ENCODE data around the gene SPTSSB. TPM values are rescaled to one million over a fixed set of nuclear protein-coding genes. Genes with fewer than 3 reads are reported as not detected.

The SPTSSB gene
- total and polyA plus RNA-seq, 2 donors from 2014 or later = 0.52 to 7.8 TPM

DNA sequence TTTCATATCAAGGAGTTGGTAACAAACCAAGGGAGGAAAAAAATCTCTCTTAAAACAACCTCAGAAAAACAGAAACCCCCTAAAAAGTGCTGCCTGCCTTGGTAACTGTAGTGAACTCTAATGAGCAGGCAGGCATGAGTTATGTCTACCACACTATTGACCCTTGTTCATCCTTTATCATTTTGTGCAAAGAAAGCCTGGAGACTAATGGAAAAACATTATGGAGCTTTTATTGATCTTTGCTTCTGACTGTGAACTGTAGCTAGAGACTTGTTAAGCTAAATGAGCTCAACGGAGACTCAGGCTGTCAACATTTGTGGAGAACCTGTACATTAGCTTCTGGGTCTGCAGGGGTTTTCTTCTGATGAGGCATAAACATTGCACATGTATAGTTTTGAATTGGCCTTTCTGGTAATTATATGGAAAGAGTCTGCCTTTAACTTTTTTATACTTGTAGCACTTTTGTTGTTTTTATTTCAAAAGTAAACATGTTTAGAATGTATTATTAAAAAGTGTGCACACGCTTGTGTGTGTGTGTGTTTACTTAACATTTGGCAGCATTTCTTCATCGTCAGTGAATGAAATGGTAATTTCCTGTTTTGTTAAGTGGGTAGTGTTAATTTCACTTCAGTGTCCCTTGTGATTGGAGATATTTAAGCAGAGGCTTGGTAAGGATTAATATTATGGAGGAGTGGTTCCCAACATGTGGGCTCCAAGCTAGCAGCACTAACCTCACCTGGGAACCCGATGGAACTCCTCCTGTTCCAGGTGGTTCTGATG is 15.9 kb upstream of the SPTSSB start:
- no peak for TF ChIP-seq CTCF (IDR thresholded peaks at IDR 0.05; ENCODE audit: borderline replicate concordance, extremely low read depth, insufficient read depth)
- Histone ChIP-seq H3K4me1 (ENCODE audit: control insufficient read depth in 2 of 3, insufficient read depth in 2 of 3, low read depth in 1 of 3, low read length in 3 of 3) (no peaks in the 10 kb centered on the region), H3K4me3 (ENCODE audit: low read length in 3 of 3) (no peak overlapping the region), H3K27me3 (ENCODE audit: control insufficient read depth, insufficient read depth, low read length) (no peaks in the 10 kb centered on the region), H3K27ac (ENCODE audit: low read depth in 2 of 2, low read length in 2 of 2) (no peak overlapping the region), H3K9ac (ENCODE audit: low read length in 3 of 3) (no peak overlapping the region), H3K36me3 (ENCODE audit: control insufficient read depth in 2 of 3, insufficient read depth in 3 of 3, low read length in 3 of 3) (no peaks in the 10 kb centered on the region), H3K9me3 (ENCODE audit: control insufficient read depth in 2 of 3, insufficient read depth in 1 of 3, low read length in 3 of 3) (no peaks in the 10 kb centered on the region)
- no peak for FAIRE-seq
- no peak for DNase-seq
- intact Hi-C loops (cut with DNase I) = no loop called here

GRCh38 chr3:161372321-161373260 is 1.3 kb upstream of the SPTSSB start:
- DNase-seq (peak; percentile 37 to 71 (median 55)), FAIRE-seq (no peak)
- intact Hi-C loops (cut with DNase I) = no loop called here
- TF ChIP-seq CTCF (IDR thresholded peaks at IDR 0.05; ENCODE audit: borderline replicate concordance, extremely low read depth, insufficient read depth) = no peak
- no peaks in the 10 kb centered on the region for H3K9me3 ChIP-seq (ENCODE audit: control insufficient read depth in 2 of 3, insufficient read depth in 1 of 3, low read length in 3 of 3)
- H3K9ac ChIP-seq (ENCODE audit: low read length in 3 of 3) = peak overlapping the region in 1 of 3 donors; percentile 47
- no peaks in the 10 kb centered on the region for H3K36me3 ChIP-seq (ENCODE audit: control insufficient read depth in 2 of 3, insufficient read depth in 3 of 3, low read length in 3 of 3)
- H3K4me1 ChIP-seq (ENCODE audit: control insufficient read depth in 2 of 3, insufficient read depth in 2 of 3, low read depth in 1 of 3, low read length in 3 of 3) = peaks cover 0 to 6% (median 0%) of the 10 kb centered on the region in 3 donors
- H3K4me3 ChIP-seq (ENCODE audit: low read length in 3 of 3) = peak overlapping the region; percentile 42 to 64 (median 49)
- H3K27me3 ChIP-seq (ENCODE audit: control insufficient read depth, insufficient read depth, low read length) = peaks cover 7% of the 10 kb centered on the region
- H3K27ac ChIP-seq (ENCODE audit: low read depth in 2 of 2, low read length in 2 of 2) = no peak overlapping the region

DNA sequence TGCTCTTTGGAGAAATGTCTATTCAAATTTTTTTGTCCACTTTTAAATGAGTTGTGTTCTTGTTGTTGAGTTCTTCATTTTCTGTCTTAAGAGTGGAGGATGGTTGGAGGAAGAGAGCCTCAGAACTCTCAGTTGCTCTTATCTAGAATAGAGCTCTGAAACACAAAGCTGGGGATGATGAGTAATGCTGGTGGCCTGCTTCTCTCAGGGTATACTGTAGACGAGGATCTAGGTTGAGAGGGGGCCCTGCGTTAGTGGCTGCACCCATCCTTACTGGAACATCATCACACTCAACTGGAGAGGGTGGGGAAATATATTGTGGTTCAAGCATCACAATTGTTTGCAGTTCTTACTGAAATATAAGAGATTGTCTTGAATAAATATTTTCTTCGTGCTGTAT is 1.8 kb downstream of the SPTSSB start:
- H3K27me3 ChIP-seq (ENCODE audit: control insufficient read depth, insufficient read depth, low read length) = peaks cover 7% of the 10 kb centered on the region
- H3K9ac ChIP-seq (ENCODE audit: low read length in 3 of 3) = no peak overlapping the region
- DNase-seq = no peak
- no peak overlapping the region for H3K4me3 ChIP-seq (ENCODE audit: low read length in 3 of 3)
- no peak for FAIRE-seq
- peaks cover 0 to 6% (median 0%) of the 10 kb centered on the region in 3 donors for H3K4me1 ChIP-seq (ENCODE audit: control insufficient read depth in 2 of 3, insufficient read depth in 2 of 3, low read depth in 1 of 3, low read length in 3 of 3)
- intact Hi-C loops (cut with DNase I) = no loop called here
- no peak overlapping the region for H3K27ac ChIP-seq (ENCODE audit: low read depth in 2 of 2, low read length in 2 of 2)
- no peaks in the 10 kb centered on the region for H3K36me3 ChIP-seq (ENCODE audit: control insufficient read depth in 2 of 3, insufficient read depth in 3 of 3, low read length in 3 of 3)
- TF ChIP-seq CTCF (IDR thresholded peaks at IDR 0.05; ENCODE audit: borderline replicate concordance, extremely low read depth, insufficient read depth) = no peak
- no peaks in the 10 kb centered on the region for H3K9me3 ChIP-seq (ENCODE audit: control insufficient read depth in 2 of 3, insufficient read depth in 1 of 3, low read length in 3 of 3)
